ENCODE data around the gene PMAIP1. TPM values are rescaled to one million over a fixed set of nuclear protein-coding genes. Genes with fewer than 3 reads are reported as not detected.

The PMAIP1 gene
- total and polyA plus RNA-seq, 10 donors, result 2.7 to 10.1 (median 6.3) TPM

DNA sequence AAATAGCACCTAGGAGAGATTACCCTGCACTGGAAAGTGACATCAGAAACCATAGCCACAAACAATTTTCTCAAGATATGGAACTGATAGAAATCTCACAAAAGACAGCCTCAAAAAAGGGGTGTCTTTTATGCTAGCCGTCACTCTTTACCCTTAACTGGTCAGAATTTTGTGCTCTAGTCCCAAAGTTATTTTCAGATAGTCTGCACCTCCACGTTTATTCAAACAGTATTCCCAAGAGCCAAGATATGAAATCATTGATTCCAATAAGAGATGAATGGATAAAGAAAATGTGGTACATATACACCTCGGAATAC lies 23.5 kb upstream of the PMAIP1 start:
- Histone ChIP-seq H3K36me3 (no peaks in the 10 kb centered on the region), H3K27me3 (replicated peaks in 1 of 7) (no peaks in the 10 kb centered on the region), H3K4me3 (no peak overlapping the region), H3K27ac (no peak overlapping the region), H3K9me3 (no peaks in the 10 kb centered on the region), H3K4me1 (peaks cover 0 to 26% (median 14%) of the 10 kb centered on the region in 6 donors)
- no peak for TF ChIP-seq POLR2AphosphoS5 (IDR thresholded peaks at IDR 0.05)
- TF ChIP-seq, protein P1, sequence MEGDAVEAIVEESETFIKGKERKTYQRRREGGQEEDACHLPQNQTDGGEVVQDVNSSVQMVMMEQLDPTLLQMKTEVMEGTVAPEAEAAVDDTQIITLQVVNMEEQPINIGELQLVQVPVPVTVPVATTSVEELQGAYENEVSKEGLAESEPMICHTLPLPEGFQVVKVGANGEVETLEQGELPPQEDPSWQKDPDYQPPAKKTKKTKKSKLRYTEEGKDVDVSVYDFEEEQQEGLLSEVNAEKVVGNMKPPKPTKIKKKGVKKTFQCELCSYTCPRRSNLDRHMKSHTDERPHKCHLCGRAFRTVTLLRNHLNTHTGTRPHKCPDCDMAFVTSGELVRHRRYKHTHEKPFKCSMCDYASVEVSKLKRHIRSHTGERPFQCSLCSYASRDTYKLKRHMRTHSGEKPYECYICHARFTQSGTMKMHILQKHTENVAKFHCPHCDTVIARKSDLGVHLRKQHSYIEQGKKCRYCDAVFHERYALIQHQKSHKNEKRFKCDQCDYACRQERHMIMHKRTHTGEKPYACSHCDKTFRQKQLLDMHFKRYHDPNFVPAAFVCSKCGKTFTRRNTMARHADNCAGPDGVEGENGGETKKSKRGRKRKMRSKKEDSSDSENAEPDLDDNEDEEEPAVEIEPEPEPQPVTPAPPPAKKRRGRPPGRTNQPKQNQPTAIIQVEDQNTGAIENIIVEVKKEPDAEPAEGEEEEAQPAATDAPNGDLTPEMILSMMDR (IDR thresholded peaks at IDR 0.05 in 8 of 11, conservative IDR thresholded peaks at IDR 0.05 in 3 of 11), result no peak
- TF ChIP-seq POLR2A (IDR thresholded peaks at IDR 0.05), result no peak
- 66 to 88% (median 83%) methylated on average over 3 of the region's 3 CpGs for WGBS, 5 donors
- DNase-seq, result no peak
- intact Hi-C loops (cut with DNase I; ENCODE audit: low total_unique reads), result no loop called here

DNA sequence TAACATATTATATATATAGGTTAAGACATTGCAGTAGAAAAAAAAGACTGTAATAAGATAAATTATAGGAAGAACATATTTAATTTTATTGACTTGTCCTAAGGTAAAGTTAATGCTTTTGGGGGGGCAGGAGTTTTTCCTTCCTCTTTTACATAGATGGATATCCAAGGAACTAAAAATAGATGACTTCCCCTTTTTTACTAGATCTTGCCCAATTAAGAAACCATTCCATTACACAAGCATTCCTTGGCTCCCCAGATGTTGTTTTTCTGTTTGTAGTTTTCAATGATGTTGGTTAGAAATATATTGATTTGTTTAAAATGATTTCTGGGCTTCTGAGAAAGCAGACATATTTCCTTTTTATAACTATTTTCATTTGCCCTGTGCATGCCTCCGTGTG lies 22.4 kb upstream of the PMAIP1 start:
- no peak overlapping the region for H3K27ac ChIP-seq
- intact Hi-C loops (cut with DNase I; ENCODE audit: low total_unique reads), result no loop called here
- H3K4me3 ChIP-seq, result no peak overlapping the region
- H3K27me3 ChIP-seq (replicated peaks in 1 of 7), result no peaks in the 10 kb centered on the region
- TF ChIP-seq, protein P1 (IDR thresholded peaks at IDR 0.05 in 8 of 11, conservative IDR thresholded peaks at IDR 0.05 in 3 of 11), result no peak
- no peak for TF ChIP-seq POLR2A (IDR thresholded peaks at IDR 0.05)
- no peak for TF ChIP-seq POLR2AphosphoS5 (IDR thresholded peaks at IDR 0.05)
- no peaks in the 10 kb centered on the region for H3K9me3 ChIP-seq
- no peaks in the 10 kb centered on the region for H3K36me3 ChIP-seq
- WGBS, 5 donors, result 0 to 20% (median 5%) methylated on average over 1 of the region's 1 CpG
- H3K4me1 ChIP-seq, result peaks cover 0 to 37% (median 21%) of the 10 kb centered on the region in 6 donors
- no peak for DNase-seq

DNA sequence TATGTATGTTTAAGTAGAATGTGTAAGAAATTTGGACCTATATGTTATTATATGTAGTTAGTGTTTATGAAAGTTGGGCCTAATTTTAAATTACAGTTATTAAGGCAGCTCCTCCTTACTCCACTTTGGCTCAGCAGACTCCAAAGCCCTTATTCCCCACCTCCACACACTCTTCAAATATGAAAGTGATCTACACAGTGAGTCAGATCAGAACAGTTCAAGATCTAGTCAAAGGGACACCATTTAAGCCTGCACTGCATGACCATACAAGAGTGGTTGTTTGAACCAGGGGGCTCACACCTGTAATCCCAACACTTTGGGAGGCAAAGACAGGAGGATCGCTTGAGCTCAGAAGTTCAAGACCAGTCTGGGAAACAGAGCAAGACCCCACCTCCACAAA lies 21.2 kb upstream of the PMAIP1 start:
- H3K27ac ChIP-seq, result no peak overlapping the region
- intact Hi-C loops (cut with DNase I; ENCODE audit: low total_unique reads), result no loop called here
- TF ChIP-seq POLR2A (IDR thresholded peaks at IDR 0.05), result no peak
- no peak for TF ChIP-seq POLR2AphosphoS5 (IDR thresholded peaks at IDR 0.05)
- TF ChIP-seq, protein P1 (IDR thresholded peaks at IDR 0.05 in 8 of 11, conservative IDR thresholded peaks at IDR 0.05 in 3 of 11), result no peak
- no peaks in the 10 kb centered on the region for H3K36me3 ChIP-seq
- no peaks in the 10 kb centered on the region for H3K9me3 ChIP-seq
- 78 to 96% (median 96%) methylated on average over 1 of the region's 1 CpG for WGBS, 5 donors
- no peak overlapping the region for H3K4me3 ChIP-seq
- H3K4me1 ChIP-seq, result peaks cover 0 to 47% (median 26%) of the 10 kb centered on the region in 6 donors
- no peaks in the 10 kb centered on the region for H3K27me3 ChIP-seq (replicated peaks in 1 of 7)
- DNase-seq, result no peak

DNA sequence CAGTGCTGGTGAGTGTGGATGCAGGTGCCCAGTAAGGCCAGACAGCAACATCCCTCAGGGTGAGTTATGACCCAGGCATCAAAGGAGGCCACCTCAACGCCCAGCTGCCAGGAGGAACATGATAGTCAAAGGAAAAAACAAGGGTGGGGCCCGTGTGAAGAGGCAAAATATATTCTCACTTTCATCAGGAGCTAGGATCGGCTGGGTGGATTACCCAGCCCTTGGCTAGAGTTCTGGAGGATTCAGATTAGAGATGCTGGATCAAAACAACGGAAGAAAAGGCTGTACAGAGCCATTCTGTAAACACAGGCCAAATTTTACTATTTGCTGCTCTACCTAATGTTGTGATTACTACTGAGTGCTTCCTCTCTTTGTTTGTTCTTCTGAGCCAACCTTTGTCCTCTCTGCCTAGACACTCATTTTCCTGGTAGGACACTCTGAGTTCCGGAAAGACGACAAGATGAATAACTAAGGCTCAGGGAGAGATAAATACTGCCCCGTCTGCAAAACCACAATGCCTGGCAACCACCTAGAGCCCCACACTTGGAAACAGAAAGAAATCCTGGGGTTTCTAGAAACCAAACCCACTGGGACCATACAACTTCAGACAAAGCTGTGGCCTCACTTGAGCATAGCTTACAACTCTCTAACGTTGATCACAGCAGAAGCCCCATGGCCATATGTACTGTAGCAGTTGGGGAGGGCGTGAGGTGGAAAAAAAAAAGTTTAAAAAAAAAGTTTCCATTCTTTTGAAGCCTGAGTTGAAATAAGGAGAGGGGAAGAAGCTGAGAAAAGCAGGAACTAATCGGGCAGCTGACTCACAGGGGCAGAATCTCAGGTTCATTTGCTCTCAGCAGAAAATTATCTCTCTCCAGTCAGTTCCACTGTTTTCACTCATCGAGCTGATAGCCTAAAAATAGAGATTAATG lies 17.8 kb upstream of the PMAIP1 start:
- intact Hi-C loops (cut with DNase I; ENCODE audit: low total_unique reads), result no loop called here
- WGBS, 5 donors, result 30 to 36% (median 31%) methylated on average over 11 of the region's 11 CpGs
- no peaks in the 10 kb centered on the region for H3K9me3 ChIP-seq
- peaks cover 0 to 61% (median 35%) of the 10 kb centered on the region in 6 donors for H3K4me1 ChIP-seq
- TF ChIP-seq, protein P1 (IDR thresholded peaks at IDR 0.05 in 8 of 11, conservative IDR thresholded peaks at IDR 0.05 in 3 of 11), result no peak
- TF ChIP-seq POLR2A (IDR thresholded peaks at IDR 0.05) (no peak), POLR2AphosphoS5 (IDR thresholded peaks at IDR 0.05) (no peak)
- no peaks in the 10 kb centered on the region for H3K27me3 ChIP-seq (replicated peaks in 1 of 7)
- H3K36me3 ChIP-seq, result no peaks in the 10 kb centered on the region
- DNase-seq, result no peak
- no peak overlapping the region for H3K4me3 ChIP-seq
- peak overlapping the region in 3 of 8 donors; percentile 5 to 36 (median 17) for H3K27ac ChIP-seq

All from spleen (tissue), 11 donors.